UCSD-AML1 (cell line): ENCODE data around the gene ANLN.
"Not testable (repeated sequence)": the region's sequence is repeated elsewhere in the genome, so short reads cannot be mapped to it uniquely, and the experiment has no call there.

ENCODE experiments used
- DNase-seq: peaks from one replicate; lab custom pipeline; 2025; ENCODE audit not compliant: unreplicated experiment; lab: John Stamatoyannopoulos, UW

ANLN gene

GRCh38 chr7:36389371-36390198, at the start of gene ANLN:
TSS of gene ANLN (plus strand) at chr7:36389862. CDS start at chr7:36390027, 165 bp downstream.
- peak; percentile 86 for DNase-seq

- no peak for DNase-seq
Measured at GRCh38 chr7:36343548-36343947, 46.1 kb upstream of the ANLN start.

- DNase-seq: no peak
Measured at GRCh38 chr7:36344622-36345021, 45.0 kb upstream of the ANLN start.

GRCh38 chr7:36346260-36346831, 43.3 kb upstream of the ANLN start:
- DNase-seq: no peak

- DNase-seq: no peak
Measured at GRCh38 chr7:36348256-36348655, 41.4 kb upstream of the ANLN start.

GRCh38 chr7:36348771-36349170, 40.9 kb upstream of the ANLN start:
- no peak for DNase-seq

GRCh38 chr7:36349626-36350025, 40.0 kb upstream of the ANLN start:
- DNase-seq: no peak

GRCh38 chr7:36355490-36355889, 34.2 kb upstream of the ANLN start:
- DNase-seq: no peak

GRCh38 chr7:36357054-36357453, 32.6 kb upstream of the ANLN start:
- DNase-seq: no peak

- DNase-seq: no peak
Measured at GRCh38 chr7:36358589-36358988, 31.1 kb upstream of the ANLN start.

- no peak for DNase-seq
Measured at GRCh38 chr7:36360244-36360643, 29.4 kb upstream of the ANLN start.

- DNase-seq: no peak
Measured at GRCh38 chr7:36361227-36361626, 28.4 kb upstream of the ANLN start.

- DNase-seq: no peak
Measured at GRCh38 chr7:36363515-36363914, 26.1 kb upstream of the ANLN start.

- DNase-seq: no peak
Measured at GRCh38 chr7:36366005-36366717, 23.5 kb upstream of the ANLN start.

- peak; percentile 73 for DNase-seq
Measured at GRCh38 chr7:36366718-36367560, 22.7 kb upstream of the ANLN start.

- no peak for DNase-seq
Measured at GRCh38 chr7:36367561-36368077, 22.0 kb upstream of the ANLN start.

- DNase-seq: no peak
Measured at GRCh38 chr7:36368496-36368895, 21.2 kb upstream of the ANLN start.

GRCh38 chr7:36369171-36369570, 20.5 kb upstream of the ANLN start:
- no peak for DNase-seq

GRCh38 chr7:36370046-36370445, 19.6 kb upstream of the ANLN start:
- no peak for DNase-seq

- no peak for DNase-seq
Measured at GRCh38 chr7:36372156-36372555, 17.5 kb upstream of the ANLN start.

GRCh38 chr7:36378555-36378954, 11.1 kb upstream of the ANLN start:
- not testable (repeated sequence) for DNase-seq
